ENCODE results near the gene OGFOD3.

GRCh38 chr17:82437325-82437668 lies 18.9 kb upstream of the OGFOD3 start:
- TF ChIP-seq CTCF (conservative IDR thresholded peaks at IDR 0.05; ENCODE audit: low read depth in 2 of 2) (no peak), EZH2 (IDR thresholded peaks at IDR 0.05; ENCODE audit: low read depth, unreplicated experiment) (no peak), POLR2AphosphoS5 (IDR thresholded peaks at IDR 0.05; ENCODE audit: low read depth) (no peak), CREB1 (CRISPR knock-in tag; IDR thresholded peaks at IDR 0.05; ENCODE audit: low read depth) (no peak), ZNF462 (CRISPR knock-in tag; IDR thresholded peaks at IDR 0.05) (no peak), REST (IDR thresholded peaks at IDR 0.05; ENCODE audit: unreplicated experiment) (no peak), JUNB (IDR thresholded peaks at IDR 0.05; ENCODE audit: unreplicated experiment) (no peak), EZH2phosphoT487 (IDR thresholded peaks at IDR 0.05; ENCODE audit: unreplicated experiment) (no peak), NANOG (IDR thresholded peaks at IDR 0.05; ENCODE audit: borderline replicate concordance) (no peak), ZNF331 (CRISPR knock-in tag; IDR thresholded peaks at IDR 0.05; ENCODE audit: low read depth) (no peak), ZNF114 (CRISPR knock-in tag; IDR thresholded peaks at IDR 0.05) (no peak), STAT1 (IDR thresholded peaks at IDR 0.05; ENCODE audit: unreplicated experiment) (no peak), ETS1 (IDR thresholded peaks at IDR 0.05) (no peak)
